SK-MEL-5 (cell line): ENCODE data around the gene SRPRB. TPM values are rescaled to one million over a fixed set of nuclear protein-coding genes. Genes with fewer than 3 reads are reported as not detected.

Experiments used
- DNase-seq: peaks from one replicate; pipeline ENCODE4 v3.0.0-alpha.2; 2016; ENCODE audit warnings: low read depth, low spot score
- in situ Hi-C: cut with HindIII; loops from 2 replicates; pipeline ENCODE4 v1.10.0; 2016; ENCODE audit warnings: low sequenced_read_pairs, high pct_unique_total_duplicates, low pct_unique_long_range_greater_than_20kb
- total RNA-seq: library from RNA; depleted of rRNA; stranded (reverse); fragments of >200 nt; shearing (Covaris generic); gene quantifications from 2 replicates; pipeline ENCODE4 v1.2.3, GENCODE V29; 2014

SRPRB gene
- total RNA-seq, 1 experiment from 2014 or later = 93.5 TPM

DNA sequence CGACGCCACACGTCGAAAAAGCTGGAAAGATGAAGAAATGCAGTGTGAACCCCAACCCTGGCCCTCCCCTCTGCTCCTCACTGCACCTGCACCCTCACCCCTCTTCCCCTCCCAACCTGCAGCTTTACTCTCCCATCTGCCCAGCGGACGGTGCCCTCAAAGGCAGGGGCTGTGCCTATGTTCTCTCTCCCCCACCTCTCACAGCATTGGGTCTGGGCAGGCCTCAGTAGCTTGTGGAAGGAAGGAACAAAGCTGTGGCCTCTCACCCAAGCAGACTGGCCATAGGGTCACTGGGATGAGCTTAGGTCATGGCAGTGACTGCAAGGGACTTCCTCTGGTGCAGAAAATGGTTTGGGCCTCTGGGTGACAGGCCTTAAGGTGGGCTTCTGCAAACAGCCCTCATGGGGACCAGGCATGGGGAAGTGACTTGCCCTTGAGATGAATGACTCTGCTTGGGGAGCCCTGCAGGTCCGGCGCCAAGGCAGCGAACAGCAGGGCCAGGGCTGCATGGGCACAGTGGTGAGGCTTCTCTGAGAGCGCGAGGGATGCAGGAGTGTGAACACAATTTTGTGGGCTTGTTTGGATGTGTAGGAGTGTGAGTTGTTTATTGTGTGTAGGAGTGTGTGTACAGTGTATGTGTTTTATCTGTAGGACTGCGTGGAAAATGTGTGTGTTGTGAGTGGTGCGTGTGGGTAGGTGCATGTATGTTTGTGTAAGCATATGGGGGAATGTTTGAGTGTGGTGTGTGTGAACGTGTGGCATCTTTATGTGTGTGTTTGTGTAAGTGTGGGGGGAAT, 29.2 kb downstream of the SRPRB start:
- in situ Hi-C loops = no loop called here
- no peak for DNase-seq

DNA sequence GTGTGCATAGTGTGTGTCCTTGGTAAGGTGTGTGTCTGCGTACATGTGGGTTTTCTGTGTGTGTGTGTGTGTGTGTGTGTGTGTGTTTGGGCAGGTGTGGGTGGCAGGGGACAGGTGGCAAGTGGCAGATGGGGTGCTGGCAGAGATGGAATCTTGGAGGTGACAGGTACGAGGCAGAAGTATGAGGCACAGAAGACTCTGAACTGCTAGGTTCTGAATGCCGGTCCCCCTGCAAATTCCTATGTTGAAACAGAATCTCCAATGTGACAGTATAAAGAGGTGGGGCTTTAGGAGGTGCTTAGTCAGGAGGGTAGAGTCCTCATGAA, 29.8 kb downstream of the SRPRB start:
- in situ Hi-C loops = no loop called here
- no peak for DNase-seq

DNA sequence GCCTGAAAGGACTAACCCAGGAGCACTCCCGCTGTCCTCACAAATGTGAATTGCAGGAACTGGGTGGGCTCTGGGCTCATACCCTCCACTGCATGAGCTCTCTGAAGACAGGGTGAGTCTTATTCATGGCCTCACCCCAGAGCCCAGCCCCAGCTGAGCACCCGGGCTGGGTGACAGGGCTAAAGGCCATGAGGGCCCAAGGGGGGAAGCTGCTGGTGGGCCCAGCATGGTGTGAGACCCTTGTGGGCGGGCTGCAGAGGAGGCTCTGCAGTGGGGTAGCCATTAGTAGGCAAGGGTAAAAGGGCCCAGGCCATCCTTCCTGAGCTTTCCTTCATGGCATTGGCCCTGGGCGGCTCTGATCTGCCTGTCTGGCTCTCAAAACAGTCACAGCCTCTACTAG, 30.3 kb downstream of the SRPRB start:
- in situ Hi-C loops = no loop called here
- DNase-seq = no peak

GRCh38 chr3:133836497-133837158, 31.0 kb downstream of the SRPRB start:
- no peak for DNase-seq
- in situ Hi-C loops = no loop called here

DNA sequence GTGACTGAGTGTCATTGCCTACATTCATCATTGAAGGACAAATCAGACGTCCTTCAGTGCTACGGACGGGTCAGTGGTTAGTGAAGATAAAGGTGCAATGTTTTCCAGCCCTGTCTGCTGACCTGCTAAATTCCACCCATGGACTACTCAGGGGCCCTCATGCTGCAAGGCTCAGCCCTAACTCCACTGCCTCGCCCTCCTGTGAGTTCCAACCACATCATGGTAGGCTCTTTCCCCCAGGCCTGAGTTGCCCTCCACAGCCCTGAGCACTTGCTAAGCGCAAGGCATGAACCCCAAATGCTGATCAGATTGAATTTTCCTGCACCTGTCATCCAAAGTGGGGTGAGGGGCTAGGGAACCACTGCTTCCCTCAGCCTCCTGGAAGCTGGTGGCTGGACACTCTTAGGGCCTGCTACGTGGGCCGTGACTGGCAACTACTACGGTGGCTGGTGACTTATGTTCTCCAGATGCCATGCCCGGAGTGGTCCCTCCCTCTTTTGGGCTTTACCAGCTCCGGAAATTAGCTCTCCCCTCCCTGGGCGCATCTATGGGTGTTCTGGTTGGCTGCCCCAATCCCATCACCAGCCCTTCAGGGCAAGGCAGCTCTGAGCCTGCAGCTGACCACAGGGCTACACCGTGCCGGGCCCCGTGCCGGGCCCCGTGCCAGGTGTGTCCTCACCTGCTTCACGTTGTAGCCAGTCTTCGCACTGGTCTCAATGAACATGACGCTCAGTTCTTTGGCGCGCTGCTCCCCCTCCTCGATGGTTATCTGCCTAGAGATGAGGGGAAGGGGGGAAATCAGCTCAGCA, 32.1 kb downstream of the SRPRB start:
- in situ Hi-C loops = no loop called here
- DNase-seq = no peak

DNA sequence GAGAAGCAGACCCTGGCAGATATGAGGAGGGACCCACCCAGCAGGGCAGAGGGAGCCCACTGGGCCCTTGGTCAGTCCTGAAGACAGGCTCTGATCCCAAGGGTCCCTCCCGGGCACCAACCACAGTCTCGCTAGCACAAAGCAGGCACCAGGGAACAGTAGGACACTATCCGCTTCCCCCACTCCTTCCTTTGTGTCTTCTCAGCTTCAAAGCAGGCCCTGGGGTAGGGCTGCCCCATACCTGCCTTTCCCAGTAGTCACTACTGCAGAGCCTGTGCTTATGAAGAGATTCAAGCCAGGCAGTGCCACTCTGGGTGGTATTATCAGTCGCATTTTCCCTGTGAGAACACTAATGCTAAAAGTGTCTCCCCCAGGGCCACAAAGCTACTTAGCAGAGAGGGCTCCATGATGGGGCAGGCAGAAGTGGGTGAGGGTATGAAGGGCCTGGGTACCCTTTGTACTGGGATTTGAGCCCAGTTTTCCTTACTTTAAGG, 32.7 kb downstream of the SRPRB start:
- DNase-seq = no peak
- in situ Hi-C loops = no loop called here

DNA sequence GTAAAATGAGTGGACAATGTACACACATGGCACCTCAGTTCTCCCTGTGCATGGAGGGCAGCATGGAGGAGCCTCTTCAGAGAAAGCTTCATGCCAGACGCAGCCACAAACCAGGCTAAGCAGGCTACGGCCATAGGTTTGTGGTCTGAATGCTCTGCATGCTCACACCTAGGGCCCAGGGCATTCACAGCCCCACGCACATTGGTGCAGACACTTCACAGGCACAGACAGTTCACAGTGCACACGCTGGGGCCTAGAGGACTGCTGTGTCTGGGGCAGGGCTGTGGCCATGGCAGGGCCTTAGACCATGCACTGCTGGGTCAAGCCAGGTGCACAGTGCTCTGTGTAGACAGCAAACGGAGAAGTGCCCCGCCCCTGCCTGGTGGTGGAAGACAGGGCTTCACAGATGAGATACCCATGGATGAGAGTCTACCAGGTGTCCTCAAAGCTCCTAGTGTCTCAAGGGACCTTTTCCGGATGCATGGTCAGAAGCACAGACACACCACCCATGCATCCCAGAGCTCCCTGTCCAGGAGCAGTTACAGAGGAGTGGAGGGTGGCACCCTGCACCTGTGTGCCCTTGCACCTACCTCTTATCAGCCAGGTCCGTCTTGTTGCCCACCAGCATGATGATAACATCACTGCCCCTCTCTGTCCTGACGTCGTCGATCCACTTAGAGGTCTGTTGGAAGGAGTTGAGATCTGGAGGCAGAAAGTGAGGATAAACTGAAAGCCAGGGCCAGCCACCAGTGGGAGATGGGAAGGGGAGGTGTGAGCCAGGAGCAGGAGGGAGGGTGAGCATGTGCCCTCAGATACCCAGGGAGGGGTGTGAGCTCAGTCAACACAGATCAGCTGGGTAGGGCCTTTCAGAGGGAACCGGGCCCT, 33.5 kb downstream of the SRPRB start:
- in situ Hi-C loops = no loop called here
- no peak for DNase-seq

- in situ Hi-C loops = no loop called here
- DNase-seq = no peak
Observed at GRCh38 chr3:133840055-133840737, 34.6 kb downstream of the SRPRB start.

DNA sequence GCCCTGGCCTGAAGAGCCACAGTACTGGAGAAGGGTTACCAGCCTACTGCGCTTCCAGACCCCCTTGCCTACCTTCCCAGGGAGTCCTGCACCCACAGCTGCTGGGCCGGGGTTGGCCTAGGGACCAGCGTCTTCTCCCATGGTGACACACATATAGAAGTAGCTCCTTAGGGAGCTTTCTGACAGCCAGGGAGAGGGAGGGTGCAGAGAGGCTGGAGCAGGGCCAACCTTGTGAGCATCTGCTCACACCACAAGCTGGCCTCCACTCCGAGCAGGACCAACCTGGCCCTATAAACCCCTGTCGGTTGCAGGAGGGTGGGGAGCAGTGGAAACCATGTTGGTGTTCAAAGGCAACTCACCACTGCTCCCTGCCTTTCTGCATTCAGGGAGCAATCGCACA, 35.2 kb downstream of the SRPRB start:
- in situ Hi-C loops = no loop called here
- no peak for DNase-seq

- in situ Hi-C loops = no loop called here
- no peak for DNase-seq
Observed at GRCh38 chr3:133841196-133841595, 35.6 kb downstream of the SRPRB start.

GRCh38 chr3:133842158-133842557, 36.5 kb downstream of the SRPRB start:
- DNase-seq = no peak
- in situ Hi-C loops = no loop called here

DNA sequence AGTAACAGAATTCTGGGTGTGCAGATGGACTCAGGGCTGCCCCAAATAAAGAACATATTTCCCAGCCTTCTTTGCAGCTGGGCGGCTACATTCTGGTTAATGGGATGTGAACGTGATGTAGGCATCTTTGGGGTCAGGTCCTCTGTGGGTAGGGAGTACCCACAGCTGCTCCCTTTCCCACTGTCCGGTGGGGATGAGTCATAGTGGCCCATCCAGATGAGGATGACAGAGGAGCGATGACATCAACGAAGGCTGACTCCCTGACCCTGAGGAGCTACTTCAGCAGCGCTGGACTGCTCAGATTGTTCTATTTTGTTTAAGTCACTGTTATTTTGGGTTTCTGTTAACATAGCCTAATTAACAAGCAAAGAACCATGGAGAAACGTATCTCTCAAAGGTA, 38.0 kb downstream of the SRPRB start:
- in situ Hi-C loops = no loop called here
- DNase-seq = no peak

DNA sequence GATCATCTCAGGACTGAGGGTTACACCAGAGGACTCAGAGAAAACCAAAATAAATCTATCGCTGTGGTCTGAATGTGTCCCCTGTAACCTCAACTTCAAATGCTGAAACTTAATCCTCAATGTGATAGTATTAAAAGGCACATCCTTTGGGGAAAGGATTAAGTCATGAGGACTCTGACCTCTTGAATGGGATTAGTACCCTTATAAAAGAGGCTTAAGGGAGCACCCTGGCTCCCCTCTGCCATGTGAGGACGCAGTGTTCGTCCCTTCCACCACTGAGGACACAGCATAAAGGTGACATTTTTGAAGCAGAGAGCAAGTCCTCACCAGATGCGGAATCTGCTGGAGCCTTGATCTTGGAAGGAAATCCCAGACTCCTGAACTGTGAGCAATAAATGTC, 39.5 kb downstream of the SRPRB start:
- no peak for DNase-seq
- in situ Hi-C loops = no loop called here

- DNase-seq = no peak
- in situ Hi-C loops = no loop called here
Observed at GRCh38 chr3:133849346-133849745, 43.7 kb downstream of the SRPRB start.

- DNase-seq = no peak
- in situ Hi-C loops = no loop called here
Observed at GRCh38 chr3:133850034-133850433, 44.4 kb downstream of the SRPRB start.

DNA sequence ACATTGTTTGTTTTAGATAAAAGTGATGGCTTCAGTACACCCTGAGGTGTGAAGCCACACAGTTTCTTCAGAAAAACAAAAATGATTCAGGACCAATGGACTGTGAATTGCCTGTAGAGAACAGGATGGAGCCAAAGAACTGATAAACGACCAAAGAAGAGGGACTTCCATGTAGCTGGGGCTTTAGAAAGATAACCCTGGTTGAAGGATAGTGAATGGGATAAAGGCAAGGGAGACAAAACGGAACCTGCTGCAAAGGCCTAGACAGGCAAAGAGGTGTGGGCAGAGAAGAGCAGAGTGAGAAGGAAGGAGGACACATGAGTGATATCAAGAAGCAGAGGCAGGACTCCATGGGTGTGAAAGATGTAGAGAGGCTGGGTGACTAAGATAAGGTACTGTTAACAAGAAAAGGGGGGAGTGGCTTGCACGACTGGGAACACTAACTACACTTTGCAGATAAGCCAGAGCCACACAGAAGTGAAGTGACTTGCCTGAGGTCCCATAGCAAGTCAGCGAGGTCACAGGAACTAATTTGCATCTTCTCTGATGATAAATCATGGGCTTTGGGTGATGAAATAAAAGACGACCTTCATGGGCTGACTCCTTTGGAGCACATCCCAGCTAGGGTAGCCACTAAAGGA, 45.8 kb downstream of the SRPRB start:
- DNase-seq = no peak
- in situ Hi-C loops = no loop called here

- in situ Hi-C loops = no loop called here
- no peak for DNase-seq
Observed at GRCh38 chr3:133851931-133852330, 46.3 kb downstream of the SRPRB start.
